ENCODE measurements around the gene ARHGEF16. TPM values are rescaled to one million over a fixed set of nuclear protein-coding genes. Genes with fewer than 3 reads are reported as not detected.

ARHGEF16 gene
- total RNA-seq, 1 donor from 2014 or later, result not detected

DNA sequence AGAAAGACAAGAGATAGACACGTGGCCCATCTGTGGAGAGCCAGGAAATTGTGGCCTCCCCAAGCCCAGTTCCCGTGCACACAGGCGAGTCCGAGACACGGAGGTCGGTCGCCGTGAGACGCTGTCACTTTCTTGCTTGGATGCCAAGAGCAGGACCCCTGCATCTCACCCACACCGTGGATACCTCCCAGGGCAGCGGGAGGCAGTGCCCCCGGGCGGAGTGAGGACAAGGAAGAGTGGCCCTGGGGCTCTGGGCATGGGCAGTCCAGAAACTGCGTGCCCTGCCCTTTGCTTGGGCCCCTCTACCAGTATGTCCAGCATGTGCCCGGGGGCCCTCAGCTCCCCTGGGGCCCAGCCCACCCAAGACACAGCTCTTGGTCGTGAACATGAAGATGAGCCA lies 24.7 kb upstream of the ARHGEF16 start:
- no peak overlapping the region for H3K4me3 ChIP-seq
- H3K36me3 ChIP-seq, result peaks cover 82 to 85% of the 10 kb centered on the region in 2 donors
- TF ChIP-seq, protein P1, sequence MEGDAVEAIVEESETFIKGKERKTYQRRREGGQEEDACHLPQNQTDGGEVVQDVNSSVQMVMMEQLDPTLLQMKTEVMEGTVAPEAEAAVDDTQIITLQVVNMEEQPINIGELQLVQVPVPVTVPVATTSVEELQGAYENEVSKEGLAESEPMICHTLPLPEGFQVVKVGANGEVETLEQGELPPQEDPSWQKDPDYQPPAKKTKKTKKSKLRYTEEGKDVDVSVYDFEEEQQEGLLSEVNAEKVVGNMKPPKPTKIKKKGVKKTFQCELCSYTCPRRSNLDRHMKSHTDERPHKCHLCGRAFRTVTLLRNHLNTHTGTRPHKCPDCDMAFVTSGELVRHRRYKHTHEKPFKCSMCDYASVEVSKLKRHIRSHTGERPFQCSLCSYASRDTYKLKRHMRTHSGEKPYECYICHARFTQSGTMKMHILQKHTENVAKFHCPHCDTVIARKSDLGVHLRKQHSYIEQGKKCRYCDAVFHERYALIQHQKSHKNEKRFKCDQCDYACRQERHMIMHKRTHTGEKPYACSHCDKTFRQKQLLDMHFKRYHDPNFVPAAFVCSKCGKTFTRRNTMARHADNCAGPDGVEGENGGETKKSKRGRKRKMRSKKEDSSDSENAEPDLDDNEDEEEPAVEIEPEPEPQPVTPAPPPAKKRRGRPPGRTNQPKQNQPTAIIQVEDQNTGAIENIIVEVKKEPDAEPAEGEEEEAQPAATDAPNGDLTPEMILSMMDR (IDR thresholded peaks at IDR 0.05), result no peak
- no peak overlapping the region for H3K27ac ChIP-seq
- intact Hi-C loops (cut with DNase I), result loop anchor here (5.0 to 10.0 kb wide), 2 partner anchors 607 to 1015 kb away; partner anchors contain the start of gene PEX10
- no peak for DNase-seq (ENCODE audit: low spot score in 2 of 2)
- H3K9me3 ChIP-seq, result no peaks in the 10 kb centered on the region
- peaks cover 0 to under 1% of the 10 kb centered on the region in 2 donors for H3K4me1 ChIP-seq
- no peaks in the 10 kb centered on the region for H3K27me3 ChIP-seq

DNA sequence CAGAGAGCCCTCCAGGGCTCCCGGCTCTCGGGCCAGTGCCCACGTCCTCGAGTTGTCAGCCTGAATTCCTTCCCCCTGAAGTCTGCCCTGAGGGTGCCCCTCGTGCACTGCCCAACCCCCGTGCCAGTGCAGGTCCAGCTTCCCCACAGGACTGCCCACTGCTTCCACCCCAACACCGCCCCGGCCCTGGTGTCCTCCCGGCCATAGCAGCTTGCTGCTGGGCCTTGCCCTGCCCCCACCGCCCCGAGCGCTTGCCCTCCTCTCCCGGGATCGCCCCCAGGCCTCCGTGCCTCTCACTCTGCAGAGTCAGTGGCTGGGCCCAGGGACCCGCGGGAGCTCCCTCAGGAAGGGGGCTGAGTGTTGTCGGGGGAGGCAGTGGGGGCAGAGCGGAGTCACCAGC lies 24.1 kb upstream of the ARHGEF16 start:
- no peak overlapping the region for H3K27ac ChIP-seq
- H3K4me1 ChIP-seq, result no peaks in the 10 kb centered on the region
- H3K27me3 ChIP-seq, result no peaks in the 10 kb centered on the region
- TF ChIP-seq, protein P1 (IDR thresholded peaks at IDR 0.05), result no peak
- peaks cover 82 to 87% of the 10 kb centered on the region in 2 donors for H3K36me3 ChIP-seq
- intact Hi-C loops (cut with DNase I), result no loop called here
- DNase-seq (ENCODE audit: low spot score in 2 of 2), result no peak
- H3K4me3 ChIP-seq, result no peak overlapping the region
- no peaks in the 10 kb centered on the region for H3K9me3 ChIP-seq

DNA sequence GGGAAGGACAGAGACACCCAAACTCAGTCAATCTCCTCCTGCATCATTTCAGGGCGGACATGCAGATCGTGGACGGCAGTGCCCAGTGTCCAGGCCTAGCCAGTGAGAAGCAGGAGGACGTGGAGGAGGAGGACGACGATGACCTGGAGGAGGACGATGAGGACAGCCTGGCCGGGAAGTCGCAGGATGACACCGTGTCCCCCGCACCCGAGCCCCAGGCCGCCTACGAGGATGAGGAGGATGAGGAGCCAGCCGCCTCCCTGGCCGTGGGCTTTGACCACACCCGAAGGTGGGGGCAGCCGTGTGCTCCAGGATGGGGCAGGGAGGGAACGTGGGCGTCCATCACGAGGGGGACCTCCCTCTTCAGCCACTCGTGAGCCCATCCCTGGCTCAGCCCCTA lies 23.6 kb upstream of the ARHGEF16 start:
- Histone ChIP-seq H3K36me3 (peaks cover 81 to 87% of the 10 kb centered on the region in 2 donors), H3K4me1 (no peaks in the 10 kb centered on the region), H3K4me3 (no peak overlapping the region), H3K27ac (no peak overlapping the region), H3K27me3 (no peaks in the 10 kb centered on the region), H3K9me3 (no peaks in the 10 kb centered on the region)
- intact Hi-C loops (cut with DNase I), result no loop called here
- DNase-seq (ENCODE audit: low spot score in 2 of 2), result no peak
- TF ChIP-seq, protein P1 (IDR thresholded peaks at IDR 0.05), result no peak

DNA sequence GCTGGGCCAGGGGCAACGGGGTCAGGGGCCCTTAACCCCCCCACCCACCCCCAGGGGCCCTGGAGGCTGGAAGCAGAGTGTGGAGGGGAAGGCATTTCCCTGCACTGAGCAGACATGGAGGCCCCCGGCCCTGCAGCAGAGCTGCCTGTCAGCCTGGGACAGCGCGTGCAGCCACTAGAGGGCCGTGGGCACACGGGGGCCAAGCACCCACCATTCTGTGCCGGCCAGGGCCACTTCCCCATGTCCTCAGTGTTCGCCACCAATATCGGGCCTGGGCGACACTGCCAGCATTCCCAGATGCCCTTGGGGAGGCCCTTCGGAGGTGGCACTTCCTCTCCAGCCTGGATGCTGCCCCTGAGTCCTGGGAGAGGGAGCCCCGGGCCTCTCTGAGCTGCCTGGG lies 23.2 kb upstream of the ARHGEF16 start:
- Histone ChIP-seq H3K4me3 (no peak overlapping the region), H3K9me3 (no peaks in the 10 kb centered on the region), H3K4me1 (no peaks in the 10 kb centered on the region), H3K27ac (no peak overlapping the region), H3K27me3 (no peaks in the 10 kb centered on the region), H3K36me3 (peaks cover 76 to 84% of the 10 kb centered on the region in 2 donors)
- TF ChIP-seq, protein P1 (IDR thresholded peaks at IDR 0.05), result no peak
- no peak for DNase-seq (ENCODE audit: low spot score in 2 of 2)
- intact Hi-C loops (cut with DNase I), result no loop called here

DNA sequence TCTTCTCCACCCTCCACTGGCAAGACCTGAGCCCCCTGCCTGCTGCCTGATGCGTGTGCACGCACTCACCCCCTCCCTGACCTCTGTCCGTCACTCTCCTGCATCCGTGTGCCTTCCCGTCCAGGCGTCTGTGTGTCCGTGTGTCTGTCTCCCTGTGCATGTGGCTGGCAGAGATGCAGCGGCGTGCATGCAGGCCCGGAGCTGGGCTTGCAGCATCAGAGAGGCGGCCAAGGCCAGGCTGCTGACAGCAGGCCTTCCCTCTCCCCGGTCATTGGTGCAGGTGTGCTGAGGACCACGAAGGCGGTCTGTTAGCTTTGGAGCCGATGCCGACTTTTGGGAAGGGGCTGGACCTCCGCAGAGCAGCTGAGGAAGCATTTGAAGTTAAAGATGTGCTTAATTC lies 22.8 kb upstream of the ARHGEF16 start:
- DNase-seq (ENCODE audit: low spot score in 2 of 2), result no peak
- H3K9me3 ChIP-seq, result no peaks in the 10 kb centered on the region
- H3K36me3 ChIP-seq, result peaks cover 72 to 80% of the 10 kb centered on the region in 2 donors
- no peak overlapping the region for H3K27ac ChIP-seq
- TF ChIP-seq, protein P1 (IDR thresholded peaks at IDR 0.05), result no peak
- no peaks in the 10 kb centered on the region for H3K27me3 ChIP-seq
- no peaks in the 10 kb centered on the region for H3K4me1 ChIP-seq
- H3K4me3 ChIP-seq, result no peak overlapping the region
- intact Hi-C loops (cut with DNase I), result no loop called here

DNA sequence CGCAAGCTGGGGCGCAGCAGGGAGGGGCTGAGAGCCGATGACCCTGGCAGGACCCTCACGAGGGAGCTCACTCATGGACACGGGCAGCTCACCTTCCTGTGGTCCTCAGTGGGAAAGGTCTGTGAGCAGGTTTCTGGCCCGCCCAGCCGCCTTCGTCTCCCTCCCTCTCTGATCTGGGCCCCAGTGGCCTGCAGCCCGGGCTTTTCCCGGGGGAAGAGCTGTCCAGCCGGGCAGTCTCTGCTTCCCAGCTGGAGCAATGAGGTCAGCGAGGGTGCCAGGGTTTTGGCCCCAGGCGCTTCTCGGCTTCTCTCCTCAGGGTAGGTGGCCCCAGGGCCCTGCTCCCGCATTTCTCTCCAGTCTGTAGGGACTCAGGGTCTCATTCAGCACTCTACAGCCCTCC lies 22.2 kb upstream of the ARHGEF16 start:
- H3K36me3 ChIP-seq, result peaks cover 66 to 74% of the 10 kb centered on the region in 2 donors
- H3K4me3 ChIP-seq, result no peak overlapping the region
- H3K27me3 ChIP-seq, result no peaks in the 10 kb centered on the region
- H3K9me3 ChIP-seq, result no peaks in the 10 kb centered on the region
- intact Hi-C loops (cut with DNase I), result no loop called here
- no peaks in the 10 kb centered on the region for H3K4me1 ChIP-seq
- no peak for DNase-seq (ENCODE audit: low spot score in 2 of 2)
- TF ChIP-seq, protein P1 (IDR thresholded peaks at IDR 0.05), result no peak
- H3K27ac ChIP-seq, result no peak overlapping the region
